ENCODE results near the gene RAB40B. TPM values are rescaled to one million over a fixed set of nuclear protein-coding genes. Genes with fewer than 3 reads are reported as not detected.

RAB40B gene
- total and polyA plus RNA-seq, 2 of the 4 experiments (the other 2 are of a cell fraction): 14.9 to 20.0 TPM

GRCh38 chr17:82658796-82659452 lies 39.6 kb downstream of the RAB40B start:
- dilution Hi-C loops (cut with HindIII; ENCODE audit: low sequenced_read_pairs, unreplicated experiment) (no loop called here), intact Hi-C loops (cut with micrococcal nuclease) (no loop called here), in situ Hi-C loops (cut with MboI; ENCODE audit: low sequenced_read_pairs) (no loop called here)
- Histone ChIP-seq H3K27ac (ENCODE audit: insufficient read depth, low read length) (no peak overlapping the region), H3K9me1 (ENCODE audit: insufficient read depth, low read length) (peaks cover 6% of the 10 kb centered on the region), H3K4me3 (ENCODE audit: insufficient read depth, low read depth, low read length) (no peak overlapping the region), H2AK5ac (ENCODE audit: low read depth, low read length) (no peak overlapping the region), H4K8ac (ENCODE audit: low read depth in 2 of 2, low read length in 2 of 2) (no peak overlapping the region), H2BK15ac (ENCODE audit: low read depth, low read length) (no peak overlapping the region), H4K5ac (ENCODE audit: low read depth, low read length) (no peak overlapping the region), H2AFZ (replicated peaks; ENCODE audit: low read length, poor library complexity) (no peak overlapping the region), H3K9me3 (ENCODE audit: control insufficient read depth, insufficient read depth, low read length) (no peaks in the 10 kb centered on the region), H3K4ac (ENCODE audit: low read depth, low read length) (no peak overlapping the region), H3K23ac (ENCODE audit: low read depth, low read length) (no peak overlapping the region), H3K56ac (ENCODE audit: extremely low read depth, insufficient read depth, low read length) (no peak overlapping the region), H3K27me3 (ENCODE audit: control insufficient read depth, insufficient read depth, low read length) (no peaks in the 10 kb centered on the region), H3K36me3 (ENCODE audit: control insufficient read depth, insufficient read depth, low read length) (peaks cover 1% of the 10 kb centered on the region), H2AK9ac (replicated peaks; ENCODE audit: low read depth, low read length, poor library complexity) (no peak overlapping the region), H3K9ac (ENCODE audit: low read depth, low read length) (no peak overlapping the region), H3K4me2 (ENCODE audit: low read depth, low read length) (no peak overlapping the region), H3K79me1 (ENCODE audit: low read depth in 1 of 2, low read length in 2 of 2) (peaks cover 0 to 6% of the 10 kb centered on the region in 2 experiments; a peak in 2 of 4 replicates), H2BK20ac (ENCODE audit: low read depth, low read length) (no peak overlapping the region), H3K14ac (replicated peaks; ENCODE audit: low read depth, low read length) (no peak overlapping the region), H2BK120ac (ENCODE audit: low read depth, low read length) (no peak overlapping the region), H4K20me1 (ENCODE audit: insufficient read depth, low read length) (no peaks in the 10 kb centered on the region), H4K91ac (ENCODE audit: insufficient read depth, low read depth, low read length) (no peak overlapping the region), H2BK5ac (ENCODE audit: low read depth, low read length, poor library complexity, severe bottlenecking) (no peak overlapping the region), H3K4me1 (ENCODE audit: control insufficient read depth, insufficient read depth, low read length) (no peaks in the 10 kb centered on the region), H3K18ac (ENCODE audit: low read depth, low read length) (no peak overlapping the region)
- WGBS, 2 experiments (ENCODE audit: extremely low coverage in 2 of 2, insufficient read length in 1 of 2): 91% methylated on average over 35 of the region's 36 CpGs; no CpG with 5 or more reads in 1 of the 2 experiments
- ATAC-seq (ENCODE audit: low read depth) (no peak), DNase-seq (no peak)
- TF ChIP-seq CEBPB (IDR thresholded peaks at IDR 0.05; ENCODE audit: low read depth, low read length) (no peak), CHD1 (IDR thresholded peaks at IDR 0.05; ENCODE audit: low read depth, low read length) (no peak), MAFK (IDR thresholded peaks at IDR 0.05; ENCODE audit: low read depth, low read length) (no peak), BHLHE40 (IDR thresholded peaks at IDR 0.05; ENCODE audit: low read depth, low read length) (no peak), USF2 (IDR thresholded peaks at IDR 0.05; ENCODE audit: low read depth, low read length) (no peak), FOS (IDR thresholded peaks at IDR 0.05; ENCODE audit: low read depth, low read length) (no peak), RAD21 (IDR thresholded peaks at IDR 0.05; ENCODE audit: low read length) (no peak), MXI1 (IDR thresholded peaks at IDR 0.05; ENCODE audit: borderline replicate concordance, low read depth, low read length) (no peak)
- POLR2A ChIA-PET (ENCODE audit: unreplicated experiment): no interaction called here
- no TSS peak for BruUV-seq (replicated peaks)
- CTCF ChIA-PET: no interaction called here
